GM19023 (cell line): ENCODE measurements around the gene CARD6.
"Not testable (repeated sequence)": the region's sequence is repeated elsewhere in the genome, so short reads cannot be mapped to it uniquely, and the experiment has no call there.

Experiments
- ATAC-seq: cut with Tn5 transposase; IDR thresholded peaks from one replicate; pipeline ENCODE4 v1.9.1; 2021; ENCODE audit warnings: mild to moderate bottlenecking, moderate library complexity; ENCODE audit not compliant: unreplicated experiment

Gene CARD6, protein sequence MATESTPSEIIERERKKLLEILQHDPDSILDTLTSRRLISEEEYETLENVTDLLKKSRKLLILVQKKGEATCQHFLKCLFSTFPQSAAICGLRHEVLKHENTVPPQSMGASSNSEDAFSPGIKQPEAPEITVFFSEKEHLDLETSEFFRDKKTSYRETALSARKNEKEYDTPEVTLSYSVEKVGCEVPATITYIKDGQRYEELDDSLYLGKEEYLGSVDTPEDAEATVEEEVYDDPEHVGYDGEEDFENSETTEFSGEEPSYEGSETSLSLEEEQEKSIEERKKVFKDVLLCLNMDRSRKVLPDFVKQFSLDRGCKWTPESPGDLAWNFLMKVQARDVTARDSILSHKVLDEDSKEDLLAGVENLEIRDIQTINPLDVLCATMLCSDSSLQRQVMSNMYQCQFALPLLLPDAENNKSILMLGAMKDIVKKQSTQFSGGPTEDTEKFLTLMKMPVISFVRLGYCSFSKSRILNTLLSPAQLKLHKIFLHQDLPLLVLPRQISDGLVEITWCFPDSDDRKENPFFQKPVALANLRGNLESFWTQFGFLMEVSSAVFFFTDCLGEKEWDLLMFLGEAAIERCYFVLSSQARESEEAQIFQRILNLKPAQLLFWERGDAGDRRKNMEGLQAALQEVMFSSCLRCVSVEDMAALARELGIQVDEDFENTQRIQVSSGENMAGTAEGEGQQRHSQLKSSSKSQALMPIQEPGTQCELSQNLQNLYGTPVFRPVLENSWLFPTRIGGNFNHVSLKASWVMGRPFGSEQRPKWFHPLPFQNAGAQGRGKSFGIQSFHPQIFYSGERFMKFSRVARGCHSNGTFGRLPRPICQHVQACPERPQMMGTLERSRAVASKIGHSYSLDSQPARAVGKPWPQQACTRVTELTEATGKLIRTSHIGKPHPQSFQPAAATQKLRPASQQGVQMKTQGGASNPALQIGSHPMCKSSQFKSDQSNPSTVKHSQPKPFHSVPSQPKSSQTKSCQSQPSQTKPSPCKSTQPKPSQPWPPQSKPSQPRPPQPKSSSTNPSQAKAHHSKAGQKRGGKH

DNA sequence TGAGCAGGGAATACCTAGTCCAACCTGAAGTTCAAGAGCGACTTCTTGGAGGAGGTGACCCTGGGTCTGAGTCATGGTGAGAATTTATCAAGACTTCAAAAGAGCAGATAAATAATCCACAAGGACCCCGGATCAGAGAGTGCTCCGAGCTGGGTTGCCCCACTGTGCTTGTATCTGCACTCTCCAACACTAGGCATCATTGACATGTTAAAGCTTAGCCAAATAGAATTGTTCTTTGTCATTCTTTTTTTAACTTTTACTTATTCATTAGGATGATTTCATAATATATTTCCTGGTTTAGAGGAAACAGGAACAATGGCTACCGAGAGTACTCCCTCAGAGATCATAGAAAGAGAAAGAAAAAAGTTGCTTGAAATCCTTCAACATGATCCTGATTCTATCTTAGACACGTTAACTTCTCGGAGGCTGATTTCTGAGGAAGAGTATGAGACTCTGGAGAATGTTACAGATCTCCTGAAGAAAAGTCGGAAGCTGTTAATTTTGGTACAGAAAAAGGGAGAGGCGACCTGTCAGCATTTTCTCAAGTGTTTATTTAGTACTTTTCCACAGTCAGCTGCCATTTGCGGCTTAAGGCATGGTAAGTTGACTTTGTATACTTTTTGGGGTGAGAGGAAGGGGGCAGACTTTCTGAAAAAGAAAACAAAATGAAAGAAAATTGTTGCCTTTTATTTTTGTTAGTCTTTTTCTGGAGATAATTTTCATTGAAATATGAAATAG, at the start of gene CARD6:
TSS of gene CARD6 (plus strand) at position 300 of the 738 bp plus-strand sequence. CDS start at position 316, 16 bp downstream.
- peak; percentile 47 for ATAC-seq

DNA sequence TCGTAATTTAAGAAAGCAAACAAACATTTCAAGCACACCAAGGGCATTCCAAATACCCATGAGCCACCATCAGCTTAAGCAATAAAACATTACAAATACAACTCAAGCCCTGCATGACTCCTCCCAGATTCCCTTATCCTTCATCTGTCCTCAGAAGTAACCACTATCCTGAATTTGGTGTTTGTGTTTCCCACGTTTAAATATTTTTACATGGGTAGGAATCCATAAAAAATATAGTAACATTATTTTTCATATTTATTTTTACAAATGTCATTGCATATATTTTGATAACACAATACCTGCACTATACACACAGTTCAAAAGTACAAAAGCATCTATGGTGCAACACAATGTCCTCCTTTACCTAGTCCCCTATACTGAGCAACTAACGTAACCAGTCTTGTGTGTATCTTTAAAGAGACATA, 49.4 kb upstream of the CARD6 start:
- ATAC-seq, result no peak

DNA sequence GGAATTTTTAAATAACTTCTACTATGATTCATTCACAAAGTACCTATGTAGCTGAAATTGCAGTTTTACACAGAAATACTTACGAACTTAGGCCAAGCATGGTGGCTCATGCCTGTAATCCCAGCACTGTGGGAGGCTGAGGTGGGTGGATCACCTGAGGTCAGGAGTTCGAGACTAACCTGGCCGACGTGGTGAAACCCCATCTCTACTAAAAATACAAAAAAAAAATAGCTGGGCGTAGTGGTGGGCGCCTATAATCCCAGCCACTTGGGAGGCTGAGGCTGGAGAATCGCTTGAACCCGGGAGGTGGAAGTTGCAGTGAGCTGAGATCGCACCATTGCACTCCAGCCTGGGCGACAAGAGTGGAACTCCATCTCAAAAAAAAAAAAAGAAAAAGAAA, 48.5 kb upstream of the CARD6 start:
- not testable (repeated sequence) for ATAC-seq

DNA sequence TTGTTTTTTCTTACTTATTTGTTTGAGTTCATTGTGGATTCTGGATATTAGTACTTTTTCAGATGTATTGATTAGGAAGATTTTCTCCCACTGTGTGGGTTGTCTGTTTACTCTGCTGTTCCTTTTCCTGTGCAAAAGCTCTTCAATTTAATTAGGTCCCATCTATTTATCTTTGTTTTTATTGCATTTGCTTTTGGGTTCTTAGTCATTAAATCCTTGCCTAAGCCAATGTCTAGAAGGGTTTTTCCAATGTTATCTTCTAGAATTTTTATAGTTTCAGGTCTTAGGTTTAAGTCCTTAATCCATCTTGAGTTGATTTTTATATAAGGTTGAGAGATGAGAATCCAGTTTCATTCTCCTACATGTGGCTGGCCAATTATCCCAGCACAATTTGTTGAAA, 46.8 kb upstream of the CARD6 start:
- not testable (repeated sequence) for ATAC-seq

DNA sequence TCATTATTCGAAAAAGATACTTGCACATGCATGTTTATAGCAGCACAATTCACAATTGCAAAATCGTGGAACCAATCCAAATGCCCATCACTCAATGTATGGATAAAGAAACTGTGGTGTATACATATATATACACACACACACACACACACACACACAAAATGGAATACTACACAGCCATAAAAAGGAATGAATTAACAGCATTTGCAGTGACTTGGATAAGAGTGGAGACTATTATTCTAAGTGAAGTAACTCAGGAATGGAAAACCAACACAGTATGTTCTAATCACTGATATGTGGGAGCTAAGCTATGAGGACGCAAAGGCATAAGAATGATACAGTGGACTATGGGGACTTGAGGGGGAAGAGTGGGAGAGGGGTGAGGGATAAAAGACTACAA, 46.3 kb upstream of the CARD6 start:
- ATAC-seq, result not testable (repeated sequence)

DNA sequence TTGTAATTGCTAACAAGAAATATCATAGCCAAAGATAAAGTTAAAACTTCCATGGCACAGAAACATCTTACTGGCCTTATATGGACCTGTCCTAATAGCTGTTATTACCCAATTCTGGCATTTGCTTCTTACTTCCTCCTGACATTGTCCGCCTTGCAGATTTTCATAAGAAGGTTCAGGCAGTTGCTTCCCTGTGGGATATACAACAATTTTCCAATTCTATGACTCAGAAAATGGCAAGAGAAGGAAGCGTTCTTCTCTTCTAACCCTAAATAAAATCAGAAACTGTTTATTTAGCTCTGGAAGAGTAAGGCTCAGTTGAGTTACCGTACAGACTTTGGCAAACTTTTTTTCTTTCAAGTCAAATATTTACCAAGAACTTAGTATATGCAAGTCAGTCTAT, 44.7 kb upstream of the CARD6 start:
- ATAC-seq, result no peak

DNA sequence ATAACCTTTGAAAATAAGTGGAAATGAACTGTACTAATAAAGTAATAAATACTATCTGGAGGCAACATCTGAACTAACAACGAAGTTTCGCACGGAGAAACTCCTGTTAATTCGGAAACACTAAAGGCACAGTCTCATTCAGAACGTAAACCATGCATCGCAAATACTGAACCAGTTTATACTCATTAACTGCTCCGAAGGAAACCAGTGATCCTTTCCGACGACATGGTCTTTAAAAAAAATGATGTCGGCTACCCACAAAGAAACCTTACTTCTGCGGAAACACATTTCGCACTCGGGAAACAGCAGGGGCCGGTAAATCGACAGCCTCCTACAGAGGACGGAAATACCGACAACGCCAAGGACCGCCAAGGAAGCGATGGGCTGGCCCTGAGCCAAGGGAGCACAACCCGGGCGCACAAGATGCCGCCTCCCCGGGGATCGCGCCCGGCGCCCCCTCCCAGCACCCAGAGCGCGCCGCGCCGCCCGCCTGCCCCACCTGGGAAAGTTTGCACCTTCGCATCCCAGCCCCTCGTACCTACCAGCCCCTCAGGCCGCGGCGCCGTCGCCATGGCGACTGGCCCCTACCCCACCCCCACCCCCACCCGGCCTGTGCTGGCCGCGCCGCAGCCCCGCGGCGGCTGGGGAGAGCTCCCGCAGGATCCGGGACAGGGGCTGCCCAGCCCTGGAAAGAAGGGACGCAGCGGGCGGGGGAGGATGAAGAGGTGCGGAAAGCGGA, 43.7 kb upstream of the CARD6 start:
- ATAC-seq, result peak; percentile 44

DNA sequence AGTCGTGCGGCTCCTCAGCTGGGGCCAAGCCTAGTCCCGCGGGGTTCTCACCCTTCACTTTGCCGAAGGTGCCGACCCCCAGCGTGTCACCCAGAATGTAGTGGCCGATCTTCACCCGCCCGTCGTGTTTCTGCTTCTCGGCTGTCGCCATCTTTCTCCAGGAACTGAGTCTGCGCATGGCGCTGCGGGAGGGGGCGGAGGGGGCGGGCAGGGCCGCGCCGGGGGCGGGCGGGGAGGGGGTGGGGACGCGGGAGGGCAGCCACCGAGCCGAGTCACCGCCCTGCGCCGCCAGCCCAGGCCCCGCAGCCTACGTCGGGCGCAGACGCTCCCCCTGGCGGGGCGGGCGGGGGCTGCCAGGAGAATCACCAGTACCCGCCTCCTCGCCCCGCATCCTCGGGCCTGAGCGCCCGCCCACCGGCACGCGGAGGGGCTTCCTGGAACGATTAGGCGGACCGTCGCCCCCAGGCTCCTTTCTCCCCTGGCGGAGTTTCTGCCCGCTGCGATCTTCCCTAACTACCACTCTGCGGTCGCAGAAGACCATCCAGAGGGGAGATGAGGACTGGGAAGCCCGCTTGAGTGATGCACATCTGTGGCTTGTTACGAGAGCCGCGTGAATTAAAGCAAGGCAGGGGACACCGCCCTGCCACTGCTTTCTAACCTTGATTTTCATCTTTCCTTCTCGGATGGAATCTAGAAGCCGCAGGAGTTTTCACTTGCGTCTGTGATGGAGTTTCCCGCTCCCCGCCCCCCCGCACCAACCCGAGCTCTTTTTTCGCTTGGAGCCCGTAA, 43.0 kb upstream of the CARD6 start, which contains the start of gene PRKAA1:
TSS of gene PRKAA1 (minus strand) at position 363 of the 789 bp plus-strand sequence. CDS start at position 178, 185 bp downstream.
- peak; percentile 97 for ATAC-seq

DNA sequence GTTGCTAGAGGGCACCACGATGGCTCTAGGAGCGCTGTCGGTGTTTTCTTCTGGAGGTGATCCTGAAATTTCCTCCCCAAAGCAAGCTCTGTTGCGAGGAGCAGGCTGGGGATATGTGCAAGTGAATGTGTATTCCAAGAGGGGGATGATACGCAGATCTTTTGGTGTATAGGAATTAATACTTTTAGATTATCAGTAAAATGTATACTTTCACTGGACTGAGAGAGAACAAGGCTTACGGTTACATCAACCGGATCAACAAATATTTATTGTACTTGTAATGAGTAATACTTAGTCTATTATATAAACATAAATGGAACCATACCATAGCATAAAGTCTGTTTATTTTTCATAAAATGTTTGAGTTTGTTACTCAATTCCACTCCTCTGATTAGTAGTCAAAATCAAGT, 42.4 kb upstream of the CARD6 start:
- ATAC-seq, result no peak

DNA sequence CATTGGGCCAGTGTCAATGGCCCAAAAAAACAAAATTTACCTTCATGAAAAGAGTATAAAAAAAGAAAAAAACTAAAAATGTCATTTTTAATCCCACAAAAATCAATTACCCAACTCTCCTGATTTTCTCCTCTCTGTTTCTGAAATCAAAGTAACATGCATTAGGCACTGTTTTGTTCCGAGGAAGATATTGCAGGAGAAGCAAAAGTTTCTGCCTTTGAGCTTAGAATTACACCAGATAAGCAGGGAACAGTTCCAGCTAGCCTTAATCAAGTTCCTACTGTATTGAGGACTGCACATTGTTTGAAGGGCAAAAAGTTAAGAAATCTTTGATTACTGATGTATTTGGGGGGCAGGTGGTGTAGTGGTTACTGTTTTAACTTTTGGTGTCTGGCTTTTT, 41.9 kb upstream of the CARD6 start:
- ATAC-seq, result no peak

DNA sequence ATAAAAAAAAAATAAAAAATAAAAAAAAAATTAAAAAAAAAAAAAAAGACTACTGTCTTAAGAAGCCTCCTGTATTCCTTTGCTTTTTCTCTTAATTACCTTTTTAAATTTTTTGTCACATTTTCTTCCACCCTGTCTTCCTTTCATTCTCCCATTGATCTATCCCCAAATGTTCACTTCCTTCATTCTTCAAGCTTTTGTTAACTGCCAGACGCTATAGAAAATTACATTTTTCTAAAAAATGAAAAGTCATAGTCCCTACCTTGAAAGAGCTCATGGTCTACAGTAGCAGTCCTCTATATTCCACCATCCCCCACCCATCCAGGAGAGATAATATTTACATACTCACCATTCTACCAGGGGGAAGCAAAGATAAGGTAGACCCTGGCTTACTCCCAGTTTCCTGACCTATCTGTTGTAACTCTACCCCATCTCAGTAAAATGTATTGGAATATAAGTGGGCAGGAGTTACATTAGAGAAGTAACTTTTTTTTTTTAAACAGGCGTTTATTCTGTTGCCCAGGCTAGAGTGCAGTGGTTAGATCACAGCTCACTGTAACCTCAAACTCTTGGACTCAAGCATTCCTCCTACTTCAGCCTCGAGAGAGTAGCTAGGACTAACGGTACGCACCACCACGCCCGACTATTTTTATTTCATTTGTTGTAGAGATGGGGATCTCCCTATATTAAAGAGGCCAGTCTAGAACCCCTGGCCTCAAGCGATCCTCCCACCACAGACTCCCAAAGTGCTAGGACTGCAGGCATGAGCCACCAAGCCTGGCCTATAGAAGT, 39.2 kb upstream of the CARD6 start:
- no peak for ATAC-seq

DNA sequence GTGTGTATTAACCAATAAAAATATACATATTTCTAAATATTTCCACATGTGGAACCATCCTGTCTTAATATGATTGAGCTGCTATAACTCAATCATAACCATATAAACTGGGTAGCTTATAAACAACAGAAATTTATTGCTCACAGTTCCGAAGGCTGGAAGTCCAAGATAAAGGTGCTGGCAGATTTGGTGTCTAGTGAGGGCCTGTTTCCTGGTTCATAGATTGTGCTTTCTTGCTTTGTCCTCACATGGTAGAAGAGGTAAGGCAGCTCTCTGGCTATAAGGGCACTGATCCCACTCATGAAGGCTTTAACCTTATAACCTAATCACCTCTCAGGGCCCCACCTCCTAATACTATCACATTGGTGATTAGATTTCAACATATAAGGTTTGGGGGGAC, 29.0 kb upstream of the CARD6 start:
- ATAC-seq, result no peak

DNA sequence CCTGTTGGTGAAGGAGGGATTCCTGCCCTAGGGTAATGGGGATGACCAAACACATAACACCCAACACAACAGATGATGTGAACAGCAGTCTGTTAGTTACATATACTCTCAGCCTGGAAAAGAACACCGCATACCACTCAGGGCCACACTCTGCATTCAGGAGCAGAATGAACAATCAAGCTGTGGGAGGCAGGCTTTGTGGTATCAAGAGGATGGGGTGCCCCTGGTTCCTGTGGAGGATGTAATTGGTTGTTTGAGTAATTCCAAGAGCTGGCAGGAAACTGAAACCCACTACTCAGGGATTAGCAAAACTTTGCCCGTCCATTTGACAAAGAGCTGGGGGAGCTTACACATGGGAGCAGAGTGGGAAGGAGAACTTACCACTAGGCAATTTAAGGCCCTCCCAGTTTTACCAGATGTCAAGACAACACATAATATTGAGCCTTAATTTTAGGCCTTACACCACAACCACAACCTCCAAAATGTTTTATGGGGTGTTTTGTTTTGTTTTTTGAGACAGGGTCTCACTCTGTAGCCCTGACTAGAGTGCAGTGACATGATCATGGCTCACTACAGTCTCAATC, 27.4 kb upstream of the CARD6 start:
- ATAC-seq, result no peak

DNA sequence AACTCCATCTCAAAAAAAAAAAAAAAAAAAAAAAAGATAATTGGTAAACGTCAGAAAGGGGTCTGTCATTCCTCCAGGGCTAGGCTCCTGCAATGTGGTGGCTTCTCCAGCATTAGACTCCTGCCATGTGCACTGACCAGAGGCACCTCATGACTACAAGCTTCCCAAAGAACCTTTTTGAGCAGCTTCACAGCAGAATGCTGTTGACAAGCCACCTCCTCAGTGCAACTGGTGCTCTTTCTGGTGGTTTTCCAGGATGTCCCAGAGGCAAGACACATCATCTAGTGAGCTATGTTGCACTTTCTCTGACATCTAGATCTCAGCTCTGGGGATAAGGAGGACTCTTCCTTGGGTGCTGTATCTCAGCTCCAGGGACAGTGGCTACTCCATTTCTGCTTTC, 17.7 kb upstream of the CARD6 start:
- no peak for ATAC-seq

DNA sequence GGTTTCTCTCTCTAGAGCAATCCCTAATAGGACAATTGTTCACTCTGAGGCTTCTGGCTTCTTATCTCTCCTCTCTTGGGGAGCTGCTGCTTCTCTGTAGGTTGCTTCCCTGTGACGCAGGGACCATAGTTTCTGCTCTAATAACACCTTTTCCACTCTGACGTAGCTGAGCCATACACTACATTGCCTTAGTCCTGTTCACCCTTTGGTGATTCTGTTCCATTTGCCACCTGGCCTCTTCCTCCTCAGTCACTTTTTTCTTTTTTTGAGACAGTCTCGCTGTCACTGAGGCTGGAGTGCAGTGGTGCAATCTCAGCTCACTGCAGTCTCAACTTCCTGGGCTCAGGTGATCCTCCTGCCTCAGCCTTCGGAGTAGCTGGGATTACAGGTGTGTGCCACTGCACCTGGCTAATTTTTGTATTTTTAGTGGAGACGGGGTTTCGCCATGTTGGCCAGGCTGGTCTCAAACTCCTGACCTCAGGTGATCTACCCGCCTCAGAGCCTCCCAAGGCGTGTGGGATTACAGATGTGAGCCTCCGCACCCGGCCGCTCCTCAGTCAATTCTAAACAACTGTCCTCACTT, 15.6 kb upstream of the CARD6 start:
- ATAC-seq, result not testable (repeated sequence)

DNA sequence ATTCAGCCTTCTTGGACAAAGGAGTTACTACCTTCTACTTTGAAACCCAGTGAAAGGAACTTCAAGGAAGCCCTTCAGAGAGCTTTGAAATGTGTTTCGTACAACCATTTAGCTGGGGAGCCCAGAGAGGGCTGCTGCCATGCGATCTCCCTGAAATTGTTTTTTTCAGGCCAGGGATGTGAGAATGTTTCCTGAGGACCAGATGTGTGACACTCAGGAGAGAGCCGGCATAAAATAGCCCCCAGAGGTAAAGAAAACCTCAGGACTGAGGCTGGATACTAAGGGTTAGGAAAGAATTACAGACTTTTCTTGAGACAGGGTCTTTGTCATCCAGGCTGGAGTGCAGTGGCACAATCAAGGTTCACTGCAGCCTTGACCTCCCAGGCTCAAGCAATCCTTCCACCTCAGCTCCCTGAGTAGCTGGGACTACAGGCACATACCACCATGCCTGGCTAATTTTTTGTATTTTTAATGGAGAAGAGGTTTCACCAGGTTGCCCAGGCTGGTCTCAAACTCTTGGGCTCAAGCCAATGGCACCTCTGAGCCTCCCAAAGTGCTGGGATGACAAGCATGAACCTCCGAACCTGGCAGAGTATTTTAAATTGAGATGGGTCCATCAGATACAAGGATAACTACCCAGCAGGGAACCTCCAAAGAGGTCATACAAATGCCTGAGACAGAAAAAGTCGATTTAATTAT, 14.5 kb upstream of the CARD6 start:
- no peak for ATAC-seq
